Measurements from ENCODE around the gene CD300LF. TPM values are rescaled to one million over a fixed set of nuclear protein-coding genes. Genes with fewer than 3 reads are reported as not detected.

The CD300LF gene
- polyA plus RNA-seq, 4 donors: 0.23 to 0.38 (median 0.30) TPM

GRCh38 chr17:74697515-74697914, 15.2 kb downstream of the CD300LF start:
- no peak for DNase-seq (ENCODE audit: low read depth in 4 of 4, low spot score in 3 of 4)

GRCh38 chr17:74695629-74696028, 17.1 kb downstream of the CD300LF start:
- DNase-seq (ENCODE audit: low read depth in 4 of 4, low spot score in 3 of 4): no peak

- DNase-seq (ENCODE audit: low read depth in 4 of 4, low spot score in 3 of 4): no peak
These were observed 18.6 kb downstream of the CD300LF start for GRCh38 chr17:74694081-74694480.

GRCh38 chr17:74691151-74691550, 21.6 kb downstream of the CD300LF start:
- DNase-seq (ENCODE audit: low read depth in 4 of 4, low spot score in 3 of 4): no peak

GRCh38 chr17:74690409-74690825, 22.3 kb downstream of the CD300LF start:
- DNase-seq (ENCODE audit: low read depth in 4 of 4, low spot score in 3 of 4): no peak

GRCh38 chr17:74687886-74688285, 24.8 kb downstream of the CD300LF start:
- no peak for DNase-seq (ENCODE audit: low read depth in 4 of 4, low spot score in 3 of 4)

GRCh38 chr17:74686761-74687160, 26.0 kb downstream of the CD300LF start:
- no peak for DNase-seq (ENCODE audit: low read depth in 4 of 4, low spot score in 3 of 4)

- no peak for DNase-seq (ENCODE audit: low read depth in 4 of 4, low spot score in 3 of 4)
These were observed 30.1 kb downstream of the CD300LF start for GRCh38 chr17:74682471-74683190.

- DNase-seq (ENCODE audit: low read depth in 4 of 4, low spot score in 3 of 4): no peak
These were observed 30.7 kb downstream of the CD300LF start for GRCh38 chr17:74682028-74682427.

GRCh38 chr17:74680941-74681340, 31.8 kb downstream of the CD300LF start:
- no peak for DNase-seq (ENCODE audit: low read depth in 4 of 4, low spot score in 3 of 4)

GRCh38 chr17:74680213-74680612, 32.5 kb downstream of the CD300LF start:
- no peak for DNase-seq (ENCODE audit: low read depth in 4 of 4, low spot score in 3 of 4)

- no peak for DNase-seq (ENCODE audit: low read depth in 4 of 4, low spot score in 3 of 4)
These were observed 33.3 kb downstream of the CD300LF start for GRCh38 chr17:74679374-74679773.

- no peak for DNase-seq (ENCODE audit: low read depth in 4 of 4, low spot score in 3 of 4)
These were observed 34.2 kb downstream of the CD300LF start for GRCh38 chr17:74678541-74678940.

- DNase-seq (ENCODE audit: low read depth in 4 of 4, low spot score in 3 of 4): no peak
These were observed 34.9 kb downstream of the CD300LF start for GRCh38 chr17:74677558-74678466.

- peak; percentile 71 to 84 (median 74) for DNase-seq (ENCODE audit: low read depth in 4 of 4, low spot score in 3 of 4)
These were observed 41.5 kb downstream of the CD300LF start for GRCh38 chr17:74671031-74671771.

GRCh38 chr17:74670329-74670728, 42.4 kb downstream of the CD300LF start:
- DNase-seq (ENCODE audit: low read depth in 4 of 4, low spot score in 3 of 4): no peak

- no peak for DNase-seq (ENCODE audit: low read depth in 4 of 4, low spot score in 3 of 4)
These were observed 49.2 kb downstream of the CD300LF start for GRCh38 chr17:74663561-74663960.

GRCh38 chr17:74659889-74660288, 52.8 kb downstream of the CD300LF start:
- no peak for DNase-seq (ENCODE audit: low read depth in 4 of 4, low spot score in 3 of 4)

- DNase-seq (ENCODE audit: low read depth in 4 of 4, low spot score in 3 of 4): no peak
These were observed 54.1 kb downstream of the CD300LF start for GRCh38 chr17:74658620-74659019.

GRCh38 chr17:74654742-74655141, 58.0 kb downstream of the CD300LF start:
- no peak for DNase-seq (ENCODE audit: low read depth in 4 of 4, low spot score in 3 of 4)

- no peak for DNase-seq (ENCODE audit: low read depth in 4 of 4, low spot score in 3 of 4)
These were observed 60.7 kb downstream of the CD300LF start for GRCh38 chr17:74652020-74652419.
